SJCRH30 (cell line): ENCODE data around the gene CTDP1. TPM values are rescaled to one million over a fixed set of nuclear protein-coding genes. Genes with fewer than 3 reads are reported as not detected.

ENCODE experiments used
- DNase-seq, 2 experiments: peaks; one replicate each; pipeline ENCODE4 v3.0.0-alpha.2; 2015 to 2020
- H3K27ac ChIP-seq: fragments of 250-450 bp; sonication (Bioruptor Pico); 2 replicates; pipeline ENCODE4 v1.5.1; 2020; ENCODE audit warnings: mild to moderate bottlenecking, moderate library complexity
- H3K27me3 ChIP-seq: fragments of 250-450 bp; sonication (Bioruptor Pico); 2 replicates; pipeline ENCODE4 v1.5.1; 2020; ENCODE audit warnings: mild to moderate bottlenecking, moderate library complexity
- H3K36me3 ChIP-seq: fragments of 250-450 bp; sonication (Bioruptor Pico); 2 replicates; pipeline ENCODE4 v1.5.1; 2020; ENCODE audit warnings: mild to moderate bottlenecking, moderate library complexity
- H3K4me1 ChIP-seq: fragments of 250-450 bp; sonication (Bioruptor Pico); 2 replicates; pipeline ENCODE4 v1.5.1; 2020; ENCODE audit warnings: mild to moderate bottlenecking, moderate library complexity
- H3K4me3 ChIP-seq: fragments of 250-450 bp; sonication (Bioruptor Pico); 2 replicates; pipeline ENCODE4 v1.5.1; 2020; ENCODE audit warnings: mild to moderate bottlenecking, moderate library complexity
- H3K9me3 ChIP-seq: fragments of 250-450 bp; sonication (Bioruptor Pico); replicated peaks from 2 replicates; pipeline ENCODE4 v1.5.1; 2020; ENCODE audit warnings: mild to moderate bottlenecking, moderate library complexity
- total RNA-seq: library from RNA; depleted of rRNA; stranded (reverse); fragments of >200 nt; shearing (Covaris generic); gene quantifications from 2 replicates; pipeline ENCODE4 v1.2.3, GENCODE V29; 2014

CTDP1 gene
- total RNA-seq, 1 experiment from 2014 or later = 8.8 TPM

DNA sequence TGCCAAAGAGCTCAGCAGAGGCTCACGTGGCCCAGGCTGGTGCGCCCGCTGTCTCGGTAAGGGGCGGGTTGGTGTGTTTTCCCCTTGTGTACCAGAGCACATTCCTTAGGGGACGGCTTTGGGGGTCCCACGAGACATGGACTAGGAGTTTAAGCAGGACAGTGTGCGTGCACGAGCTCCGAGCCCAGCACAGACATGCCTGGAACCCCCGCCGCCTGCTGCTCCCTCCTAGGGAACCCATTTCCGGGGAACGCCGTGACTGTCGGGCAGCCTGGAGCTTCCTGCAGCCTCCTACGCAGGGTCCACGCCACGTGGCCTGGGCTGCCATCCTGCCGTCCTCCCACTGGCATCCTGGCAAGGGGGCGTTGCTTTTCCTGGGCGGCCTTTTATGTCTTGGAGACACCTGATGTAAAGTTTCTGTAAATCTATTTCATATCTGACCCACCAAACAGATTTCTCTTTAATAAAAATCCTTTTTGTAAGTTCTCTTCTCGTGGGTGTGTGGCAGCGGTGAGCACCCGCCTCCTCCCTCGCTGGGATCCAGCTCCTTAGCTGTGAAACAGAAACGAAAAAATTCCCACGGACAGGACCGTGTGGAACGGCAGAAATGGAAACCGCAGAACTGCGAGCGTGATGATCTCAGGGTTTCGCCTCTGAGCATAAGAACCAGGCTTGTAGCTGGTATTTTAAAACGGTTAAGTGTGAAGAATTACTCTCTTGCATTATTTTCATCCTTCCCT is 74.6 kb downstream of the CTDP1 start:
- H3K4me1 ChIP-seq = no peaks in the 10 kb centered on the region
- no peak overlapping the region for H3K27ac ChIP-seq
- H3K36me3 ChIP-seq = no peaks in the 10 kb centered on the region
- no peaks in the 10 kb centered on the region for H3K27me3 ChIP-seq
- H3K9me3 ChIP-seq = no peaks in the 10 kb centered on the region
- DNase-seq = no peak
- no peak overlapping the region for H3K4me3 ChIP-seq

DNA sequence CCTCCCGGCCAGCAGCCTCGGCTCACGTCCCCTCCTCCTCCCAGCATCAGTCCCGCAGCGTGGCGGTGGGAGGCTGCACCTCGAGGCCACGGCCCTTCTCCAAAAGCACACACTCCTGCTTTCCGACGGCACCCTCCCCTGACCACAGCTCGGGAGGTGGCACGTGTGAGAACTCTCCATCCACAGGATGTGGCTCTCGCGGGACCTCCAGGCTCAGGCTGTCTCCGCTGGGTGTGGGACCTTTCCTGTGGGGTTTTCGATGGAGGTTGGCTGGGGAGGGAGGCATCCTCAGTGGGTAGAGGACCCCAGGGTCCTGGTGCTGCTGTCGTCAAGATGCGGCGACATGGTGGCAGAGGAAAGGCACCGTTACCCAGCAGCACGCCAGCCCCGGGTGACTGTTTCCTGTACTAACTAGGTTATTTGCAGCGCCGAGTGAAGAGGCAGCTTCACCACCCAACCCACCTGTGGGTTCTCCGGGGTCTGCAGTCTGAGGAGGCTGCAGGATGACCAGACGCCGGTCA is 75.3 kb downstream of the CTDP1 start:
- Histone ChIP-seq H3K27me3 (no peaks in the 10 kb centered on the region), H3K4me1 (no peaks in the 10 kb centered on the region), H3K36me3 (no peaks in the 10 kb centered on the region)

DNA sequence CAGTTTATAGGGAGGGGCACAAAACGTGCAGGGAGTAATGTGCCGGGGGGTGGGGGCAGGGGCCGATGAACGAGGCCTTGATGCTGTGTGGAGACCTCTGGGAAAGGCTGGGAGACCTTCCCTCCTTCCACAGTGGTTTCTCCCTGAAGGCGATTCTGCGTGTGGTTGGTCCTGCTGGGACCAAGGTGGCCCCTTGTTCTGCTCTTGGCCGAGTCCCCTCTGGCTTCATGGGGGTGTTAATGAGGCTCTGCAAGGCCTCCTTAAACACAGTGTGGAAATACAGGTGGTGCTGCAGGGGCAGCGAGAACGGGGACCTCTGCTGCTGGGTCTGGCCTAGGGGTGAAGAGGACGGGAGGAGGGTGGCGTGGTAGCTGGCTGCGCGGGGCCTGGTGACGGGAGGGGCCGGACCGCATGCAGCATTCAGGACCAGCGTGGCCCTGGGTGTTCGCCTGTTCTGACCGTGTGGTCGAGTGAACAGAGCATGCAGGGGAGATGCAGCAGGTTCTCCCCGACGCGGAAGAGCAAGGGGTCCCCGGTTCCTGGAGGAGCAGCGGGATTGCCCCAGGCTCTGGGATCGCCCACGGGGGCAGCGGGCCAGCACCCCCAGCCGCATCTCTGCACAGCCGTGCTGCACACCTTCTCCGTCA is 76.0 kb downstream of the CTDP1 start:
- no peak for DNase-seq
- no peaks in the 10 kb centered on the region for H3K36me3 ChIP-seq

More for the DNA sequence above, 75.3 kb downstream of the CTDP1 start:
- Histone ChIP-seq H3K4me3 (no peak overlapping the region), H3K27ac (no peak overlapping the region), H3K9me3 (no peaks in the 10 kb centered on the region)
- DNase-seq = no peak

DNA sequence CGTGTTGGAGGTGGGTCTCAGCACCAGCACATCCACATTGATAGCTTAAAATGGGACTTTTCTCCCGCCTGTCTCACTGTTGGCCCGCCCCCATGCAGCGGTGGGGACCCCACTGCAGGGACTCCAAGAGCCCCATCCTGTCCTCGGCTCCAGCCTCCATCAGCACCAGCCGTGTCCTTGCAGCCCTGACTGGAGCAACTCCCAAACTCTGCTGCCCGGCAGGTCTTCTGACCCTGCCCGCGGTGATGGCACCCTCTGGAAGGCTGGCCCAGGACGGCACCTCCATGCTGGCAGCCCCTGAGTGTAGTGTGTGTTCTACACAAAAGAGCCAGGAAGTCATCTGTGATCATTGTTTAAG is 76.5 kb downstream of the CTDP1 start:
- Histone ChIP-seq H3K27me3 (no peaks in the 10 kb centered on the region), H3K9me3 (no peaks in the 10 kb centered on the region), H3K36me3 (no peaks in the 10 kb centered on the region), H3K4me3 (no peak overlapping the region), H3K4me1 (no peaks in the 10 kb centered on the region), H3K27ac (no peak overlapping the region)
- DNase-seq = no peak

More for the DNA sequence above, 76.0 kb downstream of the CTDP1 start:
- H3K4me1 ChIP-seq = no peaks in the 10 kb centered on the region
- no peak overlapping the region for H3K4me3 ChIP-seq
- no peak overlapping the region for H3K27ac ChIP-seq
- no peaks in the 10 kb centered on the region for H3K27me3 ChIP-seq
- H3K9me3 ChIP-seq = no peaks in the 10 kb centered on the region

DNA sequence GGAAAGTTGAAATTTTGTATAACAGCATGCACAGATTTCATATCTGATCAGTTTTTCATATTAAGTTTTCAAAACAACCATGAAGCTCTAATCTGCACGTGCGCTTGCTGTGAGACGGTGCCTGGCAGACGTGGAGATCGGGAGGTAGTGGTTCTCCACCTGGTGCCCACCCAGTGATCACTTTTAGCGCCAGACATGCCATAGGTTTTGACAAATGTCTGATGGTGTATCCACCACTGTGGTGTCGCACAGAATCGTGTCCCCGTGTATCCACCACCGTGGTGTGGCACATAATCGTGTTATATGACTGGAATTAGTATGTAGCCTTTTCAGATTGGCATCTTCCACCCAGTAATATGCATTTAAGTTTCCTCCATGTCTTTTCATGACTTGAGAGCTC is 77.2 kb downstream of the CTDP1 start:
- no peaks in the 10 kb centered on the region for H3K4me1 ChIP-seq
- H3K27ac ChIP-seq = no peak overlapping the region
- DNase-seq = no peak
- H3K27me3 ChIP-seq = no peaks in the 10 kb centered on the region
- H3K4me3 ChIP-seq = no peak overlapping the region
- H3K9me3 ChIP-seq = no peaks in the 10 kb centered on the region
- H3K36me3 ChIP-seq = no peaks in the 10 kb centered on the region

DNA sequence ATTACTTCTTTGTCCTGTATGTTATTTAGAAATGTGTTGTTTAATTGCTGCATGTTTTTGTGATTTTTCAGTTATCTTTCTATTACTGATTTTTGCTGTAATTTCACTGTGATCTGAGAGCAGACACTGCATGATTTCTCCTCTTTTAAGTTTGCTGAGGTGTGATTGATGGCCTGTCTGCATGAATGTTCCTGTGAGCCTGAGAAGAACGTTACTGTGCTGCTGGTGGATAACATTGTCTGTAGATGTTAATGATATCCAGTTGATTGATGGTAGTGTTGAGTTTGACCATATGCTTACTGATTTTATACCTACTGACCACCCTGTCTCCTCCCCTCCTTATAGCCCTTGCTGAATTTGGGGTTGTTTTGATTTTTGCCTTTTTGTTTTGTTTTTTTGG is 80.7 kb downstream of the CTDP1 start:
- H3K9me3 ChIP-seq = no peaks in the 10 kb centered on the region
- H3K27ac ChIP-seq = no peak overlapping the region
- H3K36me3 ChIP-seq = no peaks in the 10 kb centered on the region
- H3K4me3 ChIP-seq = no peak overlapping the region
- H3K27me3 ChIP-seq = no peaks in the 10 kb centered on the region
- no peak for DNase-seq
- no peaks in the 10 kb centered on the region for H3K4me1 ChIP-seq

DNA sequence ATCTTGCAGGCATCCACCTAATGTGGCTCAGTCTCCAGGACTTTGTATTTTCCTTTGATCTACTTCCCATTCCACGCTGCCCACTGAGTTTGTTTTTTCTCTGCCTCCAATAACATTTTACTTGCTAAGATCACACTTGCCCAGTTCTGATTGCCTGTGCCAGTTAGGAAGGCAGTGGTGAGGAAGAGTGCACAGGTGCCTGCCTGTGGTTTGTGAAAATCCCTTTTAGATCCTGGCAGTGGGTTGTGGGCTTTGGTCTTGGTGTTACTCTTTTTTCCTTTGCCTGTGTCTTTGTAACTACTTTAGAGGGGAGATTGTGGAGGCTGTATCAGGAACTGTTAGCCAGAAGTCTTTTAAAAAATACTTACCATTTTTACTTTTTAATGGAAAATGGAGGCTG is 81.3 kb downstream of the CTDP1 start:
- no peaks in the 10 kb centered on the region for H3K27me3 ChIP-seq
- no peak for DNase-seq
- no peak overlapping the region for H3K27ac ChIP-seq
- no peaks in the 10 kb centered on the region for H3K9me3 ChIP-seq
- H3K4me3 ChIP-seq = no peak overlapping the region
- H3K4me1 ChIP-seq = no peaks in the 10 kb centered on the region
- H3K36me3 ChIP-seq = no peaks in the 10 kb centered on the region

DNA sequence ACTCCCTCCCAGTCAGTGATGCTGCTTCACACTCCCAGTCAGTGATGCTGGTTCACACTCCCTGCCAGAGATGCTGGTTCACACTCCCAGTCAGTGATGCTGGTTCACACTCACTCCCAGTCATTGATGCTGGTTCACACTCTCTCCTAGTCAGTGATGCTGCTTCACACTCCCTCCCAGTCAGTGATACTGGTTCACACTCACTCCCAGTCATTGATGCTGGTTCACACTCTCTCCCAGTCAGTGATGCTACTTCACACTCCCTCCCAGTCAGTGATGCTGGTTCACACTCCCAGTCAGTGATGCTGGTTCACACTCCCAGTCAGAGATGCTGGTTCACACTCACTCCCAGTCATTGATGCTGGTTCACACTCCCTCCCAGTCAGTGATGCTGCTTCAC is 83.8 kb downstream of the CTDP1 start:
- Histone ChIP-seq H3K27me3 (no peaks in the 10 kb centered on the region), H3K4me3 (no peak overlapping the region), H3K27ac (no peak overlapping the region), H3K4me1 (no peaks in the 10 kb centered on the region), H3K9me3 (no peaks in the 10 kb centered on the region), H3K36me3 (no peaks in the 10 kb centered on the region)
- DNase-seq = no peak

DNA sequence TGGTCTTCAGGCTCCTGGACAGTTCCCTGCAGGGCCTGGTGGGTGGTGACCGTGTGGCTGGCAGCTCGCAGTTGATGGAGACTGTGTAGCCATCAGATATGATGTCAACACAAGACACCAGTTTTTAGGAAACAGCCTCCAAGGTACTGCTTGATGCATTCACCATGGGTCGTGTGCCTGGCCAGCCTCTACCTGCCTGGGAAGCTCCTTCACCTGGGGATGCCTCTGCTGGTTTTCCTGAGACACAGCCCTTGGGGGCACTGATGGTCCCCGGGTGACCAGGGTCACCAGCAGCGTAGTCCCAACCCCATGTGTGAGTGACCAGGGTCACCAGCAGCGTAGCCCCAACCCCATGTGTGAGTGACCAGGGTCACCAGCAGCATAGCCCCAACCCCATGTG is 84.5 kb downstream of the CTDP1 start:
- H3K9me3 ChIP-seq = no peaks in the 10 kb centered on the region
- DNase-seq = no peak
- H3K27ac ChIP-seq = no peak overlapping the region
- no peaks in the 10 kb centered on the region for H3K4me1 ChIP-seq
- H3K4me3 ChIP-seq = no peak overlapping the region
- no peaks in the 10 kb centered on the region for H3K36me3 ChIP-seq
- H3K27me3 ChIP-seq = no peaks in the 10 kb centered on the region

DNA sequence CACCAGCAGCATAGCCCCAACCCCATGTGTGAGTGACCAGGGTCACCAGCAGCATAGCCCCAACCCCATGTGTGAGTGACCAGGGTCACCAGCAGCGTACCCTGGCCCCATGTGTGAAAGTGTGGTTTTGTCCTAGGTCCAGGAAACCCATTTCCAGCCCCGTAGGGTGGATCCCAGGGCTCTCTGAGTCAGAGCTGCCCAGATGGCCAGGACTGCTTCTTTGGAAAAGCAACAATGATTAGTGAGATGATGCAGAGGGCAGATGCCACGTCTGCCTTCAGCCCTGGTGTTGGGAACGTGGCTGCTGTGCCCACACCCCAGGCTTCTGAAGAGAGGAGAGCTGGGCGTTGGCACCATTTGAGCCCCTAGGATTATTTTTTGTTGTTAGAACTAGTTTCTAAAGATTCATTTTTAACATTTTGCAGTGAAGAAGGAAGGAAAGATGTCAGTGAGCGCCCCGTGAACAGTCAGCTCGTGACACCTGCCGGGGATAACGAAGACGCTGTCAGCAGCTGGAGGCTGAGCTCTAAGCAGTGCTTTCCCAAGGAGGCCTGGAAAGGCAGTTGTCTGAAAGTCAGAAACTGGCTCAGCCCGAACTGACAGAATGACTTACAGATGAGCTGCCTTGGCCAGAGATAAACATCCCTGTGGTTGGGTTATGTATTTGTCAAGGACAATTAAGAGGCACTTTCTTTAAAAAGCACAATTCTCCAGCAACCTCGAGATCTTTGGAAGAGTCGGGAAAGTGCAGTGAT is 86.1 kb downstream of the CTDP1 start:
- Histone ChIP-seq H3K27me3 (no peaks in the 10 kb centered on the region), H3K27ac (no peak overlapping the region), H3K4me1 (no peaks in the 10 kb centered on the region), H3K36me3 (no peaks in the 10 kb centered on the region), H3K4me3 (no peak overlapping the region), H3K9me3 (no peaks in the 10 kb centered on the region)
- DNase-seq = no peak

DNA sequence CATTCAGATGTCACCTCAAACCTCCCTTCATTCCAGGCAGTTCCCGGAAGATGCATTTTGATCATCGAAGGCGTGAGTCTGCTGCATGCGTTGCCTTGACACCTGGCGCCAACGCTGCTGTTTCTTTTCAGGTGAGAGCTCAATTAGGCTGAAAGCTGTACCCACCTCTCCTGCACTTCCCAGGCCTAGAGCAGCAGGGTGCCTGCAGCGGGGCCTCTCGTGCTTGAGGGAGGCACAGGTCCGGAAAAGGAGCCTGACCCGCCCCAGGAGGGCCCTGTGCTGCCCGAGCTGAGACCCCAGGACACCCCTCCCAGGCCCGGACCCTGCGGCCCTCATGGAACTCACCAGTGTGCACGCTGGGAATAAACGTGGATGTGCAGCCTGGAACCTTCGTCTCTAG is 86.7 kb downstream of the CTDP1 start:
- Histone ChIP-seq H3K4me3 (no peak overlapping the region), H3K36me3 (no peaks in the 10 kb centered on the region), H3K27ac (no peak overlapping the region), H3K9me3 (no peaks in the 10 kb centered on the region), H3K27me3 (no peaks in the 10 kb centered on the region), H3K4me1 (no peaks in the 10 kb centered on the region)
- no peak for DNase-seq

DNA sequence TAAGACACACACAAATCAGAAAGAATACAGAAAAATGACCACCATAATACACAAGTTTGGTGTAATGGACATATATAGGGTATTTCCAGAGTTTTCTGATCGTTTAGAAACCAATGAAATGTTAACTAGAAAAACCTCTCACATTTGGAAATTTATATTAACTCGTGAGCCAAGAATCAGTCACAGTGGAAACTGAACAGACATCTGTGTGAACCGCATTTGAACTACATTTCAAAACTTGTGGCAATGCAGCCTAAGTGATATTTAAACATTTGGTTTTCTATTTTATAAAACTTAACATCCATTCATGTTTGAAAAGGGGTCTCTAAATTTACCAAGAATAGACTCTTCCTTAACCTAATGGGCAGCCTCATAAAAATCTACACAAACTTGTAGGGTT is 89.1 kb downstream of the CTDP1 start:
- Histone ChIP-seq H3K27ac (no peak overlapping the region), H3K36me3 (no peaks in the 10 kb centered on the region)

DNA sequence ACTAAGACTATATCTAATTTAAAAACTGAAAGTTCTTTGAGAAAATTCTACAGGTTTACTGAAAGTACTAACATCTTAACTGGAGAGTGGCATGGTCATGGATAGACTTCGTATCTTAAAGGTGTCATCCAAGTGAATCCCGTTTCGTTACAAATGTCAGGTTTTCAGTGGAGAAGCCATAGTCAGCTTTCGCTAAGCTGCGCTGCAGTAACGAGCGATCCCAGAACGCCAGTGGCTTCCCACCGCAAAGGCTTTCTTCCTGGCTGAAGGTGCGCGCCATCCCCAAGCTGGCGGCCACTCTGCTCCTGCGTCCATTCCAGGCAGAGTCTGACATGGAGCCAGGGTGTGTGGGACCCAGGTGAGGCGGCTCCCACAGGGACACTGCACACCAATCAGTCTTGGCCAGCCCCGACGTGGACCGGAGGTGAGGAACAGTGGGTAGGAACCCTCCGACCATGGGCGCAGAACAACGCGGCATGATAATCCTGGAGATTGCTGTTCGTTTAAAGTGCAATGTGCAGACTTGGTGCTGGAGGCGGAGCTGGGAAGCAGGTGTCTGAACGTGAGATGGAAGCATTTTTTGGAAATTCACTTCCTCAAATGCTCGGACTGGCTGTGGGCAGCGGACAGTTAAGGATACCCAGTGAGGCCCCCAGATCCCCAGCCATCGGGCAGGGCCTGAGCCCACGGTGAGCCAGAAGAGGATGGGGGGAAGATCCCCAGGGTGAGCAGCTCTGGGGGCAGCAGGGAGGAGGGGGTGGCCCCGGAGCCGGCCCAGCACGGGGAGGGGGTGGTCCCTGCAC is 90.3 kb downstream of the CTDP1 start:
- DNase-seq = no peak
- H3K4me3 ChIP-seq = no peak overlapping the region
- H3K36me3 ChIP-seq = no peaks in the 10 kb centered on the region
- no peak overlapping the region for H3K27ac ChIP-seq
- H3K4me1 ChIP-seq = no peaks in the 10 kb centered on the region
- no peaks in the 10 kb centered on the region for H3K27me3 ChIP-seq
- H3K9me3 ChIP-seq = no peaks in the 10 kb centered on the region

More for the DNA sequence above, 89.1 kb downstream of the CTDP1 start:
- no peaks in the 10 kb centered on the region for H3K9me3 ChIP-seq
- no peaks in the 10 kb centered on the region for H3K27me3 ChIP-seq
- DNase-seq = no peak
- no peak overlapping the region for H3K4me3 ChIP-seq
- no peaks in the 10 kb centered on the region for H3K4me1 ChIP-seq

DNA sequence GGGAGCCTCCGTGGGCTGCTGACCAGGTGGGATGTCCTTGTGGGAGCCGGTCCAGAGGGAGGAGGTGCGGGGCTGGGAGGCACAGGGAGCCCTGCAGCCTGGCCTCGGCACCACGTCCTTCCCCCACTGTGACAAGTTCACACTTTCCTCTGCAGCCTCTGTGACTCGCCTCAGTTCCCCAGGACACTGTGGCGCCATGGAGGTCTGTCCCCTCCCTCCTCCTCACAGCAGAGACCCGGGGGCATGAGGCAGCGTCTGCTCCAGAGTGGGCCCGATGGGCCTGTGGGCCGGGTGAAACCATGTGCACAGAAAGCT is 90.9 kb downstream of the CTDP1 start:
- no peak overlapping the region for H3K27ac ChIP-seq
- no peaks in the 10 kb centered on the region for H3K27me3 ChIP-seq
- no peaks in the 10 kb centered on the region for H3K4me1 ChIP-seq
- no peak overlapping the region for H3K4me3 ChIP-seq
- no peaks in the 10 kb centered on the region for H3K36me3 ChIP-seq
- no peak for DNase-seq
- H3K9me3 ChIP-seq = no peaks in the 10 kb centered on the region

DNA sequence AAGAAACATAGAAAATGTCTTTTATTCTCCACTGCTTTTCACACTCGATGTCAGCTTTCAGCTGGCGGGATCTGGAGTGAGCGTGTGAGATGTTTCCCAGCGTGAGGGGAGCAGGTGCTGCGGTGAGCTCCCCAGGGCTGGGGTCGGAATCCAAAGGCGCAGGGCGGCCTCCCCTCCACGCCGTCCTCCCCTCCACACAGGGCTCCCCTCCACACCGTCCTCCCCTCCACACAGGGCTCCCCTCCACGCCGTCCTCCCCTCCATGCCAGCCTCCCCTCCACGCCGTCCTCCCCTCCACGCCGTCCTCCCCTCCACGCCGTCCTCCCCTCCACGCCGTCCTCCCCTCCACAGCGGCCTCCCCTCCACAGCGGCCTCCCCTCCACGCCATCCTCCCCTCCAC is 91.2 kb downstream of the CTDP1 start:
- Histone ChIP-seq H3K27ac (no peak overlapping the region), H3K4me3 (no peak overlapping the region), H3K36me3 (no peaks in the 10 kb centered on the region), H3K27me3 (no peaks in the 10 kb centered on the region), H3K9me3 (no peaks in the 10 kb centered on the region), H3K4me1 (no peaks in the 10 kb centered on the region)
- no peak for DNase-seq
